ENCODE data around the gene WDR93.

The WDR93 gene

GRCh38 chr15:89690276-89691218, at the start of gene WDR93, which contains the start of gene PEX11A:
Gene WDR93, plus strand, starts transcription at chr15:89690811. Its CDS starts 10,936 bp downstream, at chr15:89701747.
Gene PEX11A, minus strand, starts transcription at chr15:89690754. Its CDS starts 122 bp downstream, at chr15:89690632.
- peak in 1 of 2 donors; percentile 38 for DNase-seq

- no peak for DNase-seq
Observed at GRCh38 chr15:89641053-89641452, 49.6 kb upstream of the WDR93 start.

GRCh38 chr15:89642106-89642505, 48.5 kb upstream of the WDR93 start:
- no peak for DNase-seq

- no peak for DNase-seq
Observed at GRCh38 chr15:89645680-89646079, 44.9 kb upstream of the WDR93 start.

- DNase-seq = no peak
Observed at GRCh38 chr15:89646416-89647141, 44.0 kb upstream of the WDR93 start.

- DNase-seq = peak; percentile 40 to 46
Observed at GRCh38 chr15:89647191-89647851, 43.3 kb upstream of the WDR93 start.

GRCh38 chr15:89648106-89649012, 42.3 kb upstream of the WDR93 start:
- DNase-seq = no peak

- no peak for DNase-seq
Observed at GRCh38 chr15:89649013-89649625, 41.5 kb upstream of the WDR93 start.

- no peak for DNase-seq
Observed at GRCh38 chr15:89649716-89650115, 40.9 kb upstream of the WDR93 start.

- no peak for DNase-seq
Observed at GRCh38 chr15:89652131-89652530, 38.5 kb upstream of the WDR93 start.

GRCh38 chr15:89652666-89653065, 37.9 kb upstream of the WDR93 start:
- DNase-seq = no peak

- no peak for DNase-seq
Observed at GRCh38 chr15:89653578-89653977, 37.0 kb upstream of the WDR93 start.

GRCh38 chr15:89654301-89654761, 36.3 kb upstream of the WDR93 start:
- no peak for DNase-seq

GRCh38 chr15:89654847-89655805, 35.5 kb upstream of the WDR93 start, which contains the start of gene KIF7:
Gene KIF7, minus strand, starts transcription at chr15:89655467. Its CDS starts 2,537 bp downstream, at chr15:89652930.
- no peak for DNase-seq

GRCh38 chr15:89656116-89656815, 34.3 kb upstream of the WDR93 start:
- DNase-seq = no peak

- DNase-seq = no peak
Observed at GRCh38 chr15:89657686-89658200, 32.9 kb upstream of the WDR93 start.

GRCh38 chr15:89659295-89659694, 31.3 kb upstream of the WDR93 start:
- no peak for DNase-seq

GRCh38 chr15:89660556-89660955, 30.1 kb upstream of the WDR93 start:
- DNase-seq = no peak

Data from bone marrow (tissue), 2 donors.